GM12878 (cell line): ENCODE measurements around the gene GPRC5D. TPM values are rescaled to one million over a fixed set of nuclear protein-coding genes. Genes with fewer than 3 reads are reported as not detected.
A peak's percentile ranks its signal among the peaks of the same experiment; 100 is the strongest.

ENCODE experiments used
- ATAC-seq: fragments of 200-7000 bp; cut with Tn5 transposase; 3 replicates; pipeline ENCODE4 v1.9.1; 2020; ENCODE audit warnings: mild to moderate bottlenecking, moderate library complexity
- BruUV-seq: library from RNA; stranded (reverse); fragments of 400-500 nt; replicated peaks from 2 replicates; lab custom pipeline; 2021; lab: Mats Ljungman, UMichigan
- CTCF ChIA-PET: fragments of 300-600 bp; sonication (Branson Sonifier 250); formaldehyde crosslinking; extraction: SDS; loops from one replicate; lab custom pipeline; 2021; ENCODE audit warnings: inconsistent platforms; lab: Yijun Ruan, JAX
- POLR2A ChIA-PET: fragments of 350-600 bp; formaldehyde crosslinking; extraction: SDS; loops from one replicate; lab custom pipeline; 2021; ENCODE audit warnings: inconsistent platforms; lab: Charles Lee
- RAD21 ChIA-PET: fragments of 300-600 bp; sonication (Branson Sonifier 250); formaldehyde crosslinking; loops from one replicate; lab custom pipeline; 2023; ENCODE audit warnings: antibody characterized with exemption; ENCODE audit not compliant: unreplicated experiment; lab: Charles Lee
- SMC1A ChIA-PET: fragments of 300-600 bp; sonication (Branson Sonifier 250); formaldehyde crosslinking; loops from one replicate; lab custom pipeline; 2023; ENCODE audit not compliant: unreplicated experiment, uncharacterized antibody; lab: Charles Lee
- DNase-seq: peaks from one replicate; pipeline ENCODE4 v3.0.0-alpha.2; 2011; ENCODE audit warnings: low read depth, low spot score
- FAIRE-seq: peaks from 3 replicates; lab custom pipeline; 2011; peaks lifted over from hg19 to GRCh38; lab: Jason Lieb, UNC
- H2AFZ ChIP-seq: 2 replicates; pipeline ENCODE4 v1.6.0; 2011; ENCODE audit warnings: low read depth, low read length, control low read depth; ENCODE audit not compliant: control insufficient read depth
- H3K27ac ChIP-seq: 2 replicates; pipeline ENCODE4 v1.5.1; 2011; ENCODE audit warnings: control low read depth; ENCODE audit not compliant: control insufficient read depth, insufficient read depth
- H3K27me3 ChIP-seq, 2 experiments: replicated peaks in 1 of 2; 2 replicates each; pipeline versions ENCODE4 v1.6.0 to v1.6.1; 2011; ENCODE audit warnings: low read length in 1 of 2; ENCODE audit not compliant: control insufficient read depth in 2 of 2, insufficient read depth in 2 of 2
- H3K36me3 ChIP-seq, 2 experiments: 2 replicates each; pipeline ENCODE4 v1.5.1; 2011; ENCODE audit warnings: low read length in 1 of 2; ENCODE audit not compliant: control insufficient read depth in 2 of 2, insufficient read depth in 2 of 2
- H3K4me1 ChIP-seq: 2 replicates; pipeline ENCODE4 v1.6.1; 2011; ENCODE audit warnings: mild to moderate bottlenecking, low read length, moderate library complexity, mixed read lengths; ENCODE audit not compliant: control insufficient read depth, insufficient read depth
- H3K4me2 ChIP-seq: 2 replicates; pipeline ENCODE4 v1.6.0; 2011; ENCODE audit warnings: control low read depth; ENCODE audit not compliant: control insufficient read depth, insufficient read depth
- H3K4me3 ChIP-seq: fragments of 200-600 bp; sonication (generic); 2 replicates; pipeline ENCODE4 v1.5.1; 2016
- H3K79me2 ChIP-seq: 2 replicates; pipeline ENCODE4 v1.6.0; 2011; ENCODE audit warnings: low read length; ENCODE audit not compliant: control insufficient read depth, insufficient read depth
- H3K9ac ChIP-seq: 2 replicates; pipeline ENCODE4 v1.8.0; 2011; ENCODE audit warnings: low read length, control low read depth, mixed read lengths; ENCODE audit not compliant: control insufficient read depth, insufficient read depth
- H3K9me3 ChIP-seq: replicated peaks from 3 replicates; pipeline ENCODE4 v1.5.1; 2011; ENCODE audit warnings: mild to moderate bottlenecking, low read length; ENCODE audit not compliant: control insufficient read depth, insufficient read depth
- H4K20me1 ChIP-seq: 2 replicates; pipeline ENCODE4 v1.6.0; 2011; ENCODE audit not compliant: control insufficient read depth, insufficient read depth
- ATF7 ChIP-seq: fragments of 450-650 bp; IDR thresholded peaks from 2 replicates; pipeline ENCODE4 v1.6.1; 2016; ENCODE audit warnings: low read depth, mild to moderate bottlenecking
- BACH1 ChIP-seq: fragments of 450-650 bp; IDR thresholded peaks from 2 replicates; pipeline ENCODE4 v1.6.1; 2017; ENCODE audit warnings: mild to moderate bottlenecking, borderline replicate concordance
- BRCA1 ChIP-seq: IDR thresholded peaks from 2 replicates; pipeline ENCODE4 v1.6.1; 2011; ENCODE audit warnings: low read depth, low read length, improper control_type of control experiment
- CHD1 ChIP-seq: IDR thresholded peaks from 2 replicates; pipeline ENCODE4 v1.6.1; 2012; ENCODE audit warnings: low read depth, low read length, improper control_type of control experiment
- CREB1 ChIP-seq: IDR thresholded peaks from 2 replicates; pipeline ENCODE4 v1.6.1; 2012; ENCODE audit warnings: low read depth, mild to moderate bottlenecking, inconsistent platforms
- EED ChIP-seq: sonication (generic); IDR thresholded peaks from 2 replicates; pipeline ENCODE4 v1.6.1; 2016; ENCODE audit warnings: antibody characterized with exemption, low read depth
- HDAC2 ChIP-seq: fragments of 200-600 bp; sonication (generic); IDR thresholded peaks from 2 replicates; pipeline ENCODE4 v1.6.1; 2017
- IKZF2 ChIP-seq, 2 experiments: fragments of 450-650 bp; IDR thresholded peaks; 2 replicates each; pipeline ENCODE4 v1.6.1; 2017; ENCODE audit warnings: mild to moderate bottlenecking in 2 of 2, moderate library complexity in 2 of 2
- KAT2A ChIP-seq: conservative IDR thresholded peaks from 2 replicates; pipeline ENCODE4 v1.6.1; 2011; ENCODE audit warnings: low read depth, low read length; ENCODE audit not compliant: control insufficient read depth
- KDM1A ChIP-seq: fragments of 200-600 bp; sonication (generic); IDR thresholded peaks from 2 replicates; pipeline ENCODE4 v1.6.1; 2016; ENCODE audit warnings: borderline replicate concordance
- MAX ChIP-seq: IDR thresholded peaks from 2 replicates; pipeline ENCODE4 v1.6.1; 2012; ENCODE audit warnings: low read depth, low read length, improper control_type of control experiment
- MEF2B ChIP-seq: fragments of 450-650 bp; IDR thresholded peaks from 2 replicates; pipeline ENCODE4 v1.6.1; 2018; ENCODE audit warnings: mild to moderate bottlenecking, moderate library complexity; ENCODE audit not compliant: partially characterized antibody, poor library complexity, severe bottlenecking
- NBN ChIP-seq: fragments of 450-650 bp; IDR thresholded peaks from 2 replicates; pipeline ENCODE4 v1.6.1; 2016
- POLR2A ChIP-seq: IDR thresholded peaks from 2 replicates; pipeline ENCODE4 v1.6.1; 2011; ENCODE audit warnings: low read depth, mild to moderate bottlenecking, low read length
- RAD21 ChIP-seq: IDR thresholded peaks from 2 replicates; pipeline ENCODE4 v1.6.1; 2011; ENCODE audit warnings: mild to moderate bottlenecking, low read depth, low read length, moderate library complexity; ENCODE audit not compliant: insufficient read depth
- STAT1 ChIP-seq: fragments of 450-650 bp; conservative IDR thresholded peaks from 2 replicates; pipeline ENCODE4 v1.6.1; 2014; ENCODE audit warnings: antibody characterized with exemption, mild to moderate bottlenecking
- SUZ12 ChIP-seq: fragments of 200-600 bp; sonication (generic); IDR thresholded peaks from one replicate; pipeline ENCODE4 v1.6.1; 2018; ENCODE audit warnings: antibody characterized with exemption, mild to moderate bottlenecking; ENCODE audit not compliant: unreplicated experiment
- TCF12 ChIP-seq: IDR thresholded peaks from 2 replicates; pipeline ENCODE4 v1.6.1; 2011; ENCODE audit warnings: low read depth, mild to moderate bottlenecking, low read length
- YBX1 ChIP-seq: fragments of 450-650 bp; IDR thresholded peaks from 2 replicates; pipeline ENCODE4 v1.6.1; 2016; ENCODE audit warnings: antibody characterized with exemption
- ZBTB33 ChIP-seq: fragments of 450-650 bp; IDR thresholded peaks from 2 replicates; pipeline ENCODE4 v1.6.1; 2017; ENCODE audit warnings: mild to moderate bottlenecking
- ZNF622 ChIP-seq: fragments of 450-650 bp; IDR thresholded peaks from 2 replicates; pipeline ENCODE4 v1.6.1; 2017; ENCODE audit warnings: mild to moderate bottlenecking, inconsistent platforms
- WGBS: methylation state at CpG from one replicate; pipeline ENCODE4 v1.1.6; 2016; ENCODE audit warnings: low lambda C conversion rate; ENCODE audit not compliant: insufficient replicate concordance, insufficient coverage; ENCODE audit errors: missing lambda C conversion rate; 5-methylcytosine and 5-hydroxymethylcytosine counted together
- in situ Hi-C: fragments of 300-500 bp; cut with MboI; formaldehyde crosslinking; loops from 9 replicates; pipeline ENCODE4 v1.14.3; 2018; ENCODE audit warnings: mixed read lengths
- intact Hi-C: fragments of 100-400 bp; cut with micrococcal nuclease; formaldehyde crosslinking; loops from one replicate; pipeline ENCODE4 v1.14.2; 2022; ENCODE audit not compliant: unreplicated experiment
- polyA plus RNA-seq, 11 experiments: library from polyadenylated mRNA; depleted of rRNA in 4 of 11; unstranded in 6 of 11; stranded (reverse) in 5 of 11; fragments of >200 nt; fragmentation: Nextera tagmentation in 4 of 11; fragmentation: Illumina TruSeq in 1 of 11; extraction: Ambion mirVana in 4 of 11; extraction: Trizol in 1 of 11; gene quantifications; 1 replicate in 1 of 11; 2 replicates in 10 of 11; pipeline versions ENCODE4 v1.2.1 to v1.2.3, GENCODE V29; 2011 to 2016; ENCODE audit warnings: inconsistent platforms in 2 of 11, missing spikeins in 2 of 11, low read depth in 1 of 11
- total RNA-seq, 4 experiments: library from RNA; depleted of rRNA in 3 of 4; stranded (reverse); fragments of >200 nt in 3 of 4; fragmentation: Illumina TruSeq in 1 of 4; extraction: Trizol in 1 of 4; gene quantifications; 2 replicates each; pipeline versions ENCODE4 v1.2.1 to v1.2.3, GENCODE V29; 2013 to 2021

GPRC5D gene
- total and polyA plus RNA-seq, 10 of the 15 experiments (the other 5 are each of a cell fraction or from before 2014, with no cell fraction given) = 0.18 to 0.90 (median 0.37) TPM; not detected in 3

GRCh38 chr12:12999959-13000615 is 48.1 kb upstream of the GPRC5D start, which contains the start of gene HEBP1:
Gene HEBP1 (minus strand): TSS chr12:13000265. CDS start chr12:13000114, 151 bp downstream.
- Histone ChIP-seq H2AFZ (peak within 1 kb of the TSS; percentile 59), H3K9me3 (no peaks in the 10 kb centered on the region; the same call in 2 of the 3 replicates), H3K9ac (no peak within 1 kb of the TSS), H3K4me1 (peaks cover 8% of the 10 kb centered on the region), H4K20me1 (no peaks in the 10 kb centered on the region; the same call in 1 of the 2 replicates), H3K27ac (no peak within 1 kb of the TSS), H3K4me2 (peak within 1 kb of the TSS; percentile 88), H3K4me3 (peak within 1 kb of the TSS; percentile 54; the same call in 1 of the 2 replicates), H3K79me2 (no peaks in the 10 kb centered on the region), H3K27me3 (peaks cover 12% of the 10 kb centered on the region in 2 experiments), H3K36me3 (no peaks in the 10 kb centered on the region)
- BruUV-seq = no TSS peak
- DNase-seq (peak; percentile 16), FAIRE-seq (peak; percentile 31), ATAC-seq (peak; percentile 97)
- 6% methylated on average over 36 of the region's 69 CpGs for WGBS
- CTCF ChIA-PET = no interaction called here
- TF ChIP-seq CREB1 = no peak
- TF ChIP-seq BRCA1 = no peak
- no peak for TF ChIP-seq MEF2B
- TF ChIP-seq ZBTB33 = no peak
- TF ChIP-seq EED = no peak
- TF ChIP-seq SUZ12 = peak; percentile 29
- TF ChIP-seq KDM1A = no peak
- no peak for TF ChIP-seq STAT1
- TF ChIP-seq IKZF2 (IDR thresholded peaks at IDR 0.05) = no peak
- TF ChIP-seq NBN = no peak
- peak; percentile 52; the same call in 1 of the 2 replicates for TF ChIP-seq POLR2A
- TF ChIP-seq YBX1 = no peak
- no peak for TF ChIP-seq ZNF622
- TF ChIP-seq ATF7 = no peak
- TF ChIP-seq HDAC2 = no peak
- TF ChIP-seq MAX = no peak
- TF ChIP-seq CHD1 = no peak
- TF ChIP-seq BACH1 = no peak
- TF ChIP-seq KAT2A = no peak
- peak; percentile 41; the same call in 1 of the 2 replicates for TF ChIP-seq TCF12
- TF ChIP-seq RAD21 = no peak
- POLR2A ChIA-PET = no interaction called here
- intact Hi-C loops = no loop called here
- in situ Hi-C loops = no loop called here
- RAD21 ChIA-PET = no interaction called here
- SMC1A ChIA-PET = no interaction called here
